GM12801 (cell line): ENCODE measurements around the gene SARNP.

Source experiments
- CTCF ChIP-seq: IDR thresholded peaks from one replicate; pipeline ENCODE4 v1.5.1; 2011; ENCODE audit warnings: control low read depth; ENCODE audit not compliant: insufficient read length; ENCODE audit errors: extremely low read depth

Gene SARNP

GRCh38 chr12:55777856-55778255 is 39.7 kb downstream of the SARNP start:
- no peak for TF ChIP-seq CTCF

GRCh38 chr12:55771736-55772135 is 45.8 kb downstream of the SARNP start:
- TF ChIP-seq CTCF = no peak

GRCh38 chr12:55767156-55767555 is 50.4 kb downstream of the SARNP start:
- TF ChIP-seq CTCF = no peak

- TF ChIP-seq CTCF = no peak
These were observed 51.7 kb downstream of the SARNP start for GRCh38 chr12:55765736-55766290.

- TF ChIP-seq CTCF = no peak
These were observed 54.9 kb downstream of the SARNP start for GRCh38 chr12:55762646-55763045.

- TF ChIP-seq CTCF = no peak
These were observed 56.9 kb downstream of the SARNP start for GRCh38 chr12:55760663-55761062.

- TF ChIP-seq CTCF = no peak
These were observed 59.8 kb downstream of the SARNP start for GRCh38 chr12:55757701-55758100.
